ENCODE measurements around the gene CFAP77. TPM values are rescaled to one million over a fixed set of nuclear protein-coding genes. Genes with fewer than 3 reads are reported as not detected.

CFAP77 gene
- total RNA-seq, 2 experiments from 2014 or later: not detected

DNA sequence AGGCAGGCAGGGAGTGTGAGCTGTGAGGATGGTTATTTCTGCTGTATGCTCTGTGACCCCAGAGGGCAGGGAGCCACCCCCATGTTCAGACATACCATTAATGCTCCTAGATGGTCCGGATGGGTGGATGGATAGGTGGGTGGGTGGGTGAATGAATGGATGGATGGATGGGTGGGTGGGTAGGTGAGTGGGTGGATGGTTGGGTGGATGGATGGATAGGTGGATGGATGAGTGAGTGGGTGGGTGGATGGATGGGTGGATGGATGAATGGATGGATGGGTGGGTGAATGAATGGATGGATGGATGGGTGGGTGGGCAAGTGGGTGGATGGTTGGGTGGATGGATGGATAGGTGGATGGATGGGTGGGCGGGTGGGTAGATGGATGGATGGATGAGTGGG is 109.0 kb downstream of the CFAP77 start:
- Mint-ChIP-seq H3K27ac (no peak overlapping the region), H3K4me1 (ENCODE audit: low read depth) (no peaks in the 10 kb centered on the region), H3K36me3 (ENCODE audit: low read depth) (no peaks in the 10 kb centered on the region), H3K4me3 (no peak overlapping the region), H3K27me3 (peaks cover 18% of the 10 kb centered on the region), H3K9me3 (no peaks in the 10 kb centered on the region)
- POLR2A ChIA-PET: no interaction called here
- TF ChIP-seq, protein P1, sequence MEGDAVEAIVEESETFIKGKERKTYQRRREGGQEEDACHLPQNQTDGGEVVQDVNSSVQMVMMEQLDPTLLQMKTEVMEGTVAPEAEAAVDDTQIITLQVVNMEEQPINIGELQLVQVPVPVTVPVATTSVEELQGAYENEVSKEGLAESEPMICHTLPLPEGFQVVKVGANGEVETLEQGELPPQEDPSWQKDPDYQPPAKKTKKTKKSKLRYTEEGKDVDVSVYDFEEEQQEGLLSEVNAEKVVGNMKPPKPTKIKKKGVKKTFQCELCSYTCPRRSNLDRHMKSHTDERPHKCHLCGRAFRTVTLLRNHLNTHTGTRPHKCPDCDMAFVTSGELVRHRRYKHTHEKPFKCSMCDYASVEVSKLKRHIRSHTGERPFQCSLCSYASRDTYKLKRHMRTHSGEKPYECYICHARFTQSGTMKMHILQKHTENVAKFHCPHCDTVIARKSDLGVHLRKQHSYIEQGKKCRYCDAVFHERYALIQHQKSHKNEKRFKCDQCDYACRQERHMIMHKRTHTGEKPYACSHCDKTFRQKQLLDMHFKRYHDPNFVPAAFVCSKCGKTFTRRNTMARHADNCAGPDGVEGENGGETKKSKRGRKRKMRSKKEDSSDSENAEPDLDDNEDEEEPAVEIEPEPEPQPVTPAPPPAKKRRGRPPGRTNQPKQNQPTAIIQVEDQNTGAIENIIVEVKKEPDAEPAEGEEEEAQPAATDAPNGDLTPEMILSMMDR (IDR thresholded peaks at IDR 0.05): no peak
- DNase-seq: no peak
- CTCF ChIA-PET: no interaction called here
- intact Hi-C loops (cut with micrococcal nuclease): no loop called here
- no peak for ATAC-seq

- Mint-ChIP-seq H3K36me3 (ENCODE audit: low read depth) (no peaks in the 10 kb centered on the region), H3K9me3 (no peaks in the 10 kb centered on the region), H3K4me3 (no peak overlapping the region), H3K4me1 (ENCODE audit: low read depth) (no peaks in the 10 kb centered on the region), H3K27me3 (peaks cover 19% of the 10 kb centered on the region), H3K27ac (no peak overlapping the region)
- intact Hi-C loops (cut with micrococcal nuclease): no loop called here
- DNase-seq (no peak), ATAC-seq (no peak)
- ChIA-PET POLR2A (no interaction called here), CTCF (no interaction called here)
- TF ChIP-seq, protein P1 (IDR thresholded peaks at IDR 0.05): no peak
Measured at GRCh38 chr9:132520612-132521011, 110.6 kb downstream of the CFAP77 start.

DNA sequence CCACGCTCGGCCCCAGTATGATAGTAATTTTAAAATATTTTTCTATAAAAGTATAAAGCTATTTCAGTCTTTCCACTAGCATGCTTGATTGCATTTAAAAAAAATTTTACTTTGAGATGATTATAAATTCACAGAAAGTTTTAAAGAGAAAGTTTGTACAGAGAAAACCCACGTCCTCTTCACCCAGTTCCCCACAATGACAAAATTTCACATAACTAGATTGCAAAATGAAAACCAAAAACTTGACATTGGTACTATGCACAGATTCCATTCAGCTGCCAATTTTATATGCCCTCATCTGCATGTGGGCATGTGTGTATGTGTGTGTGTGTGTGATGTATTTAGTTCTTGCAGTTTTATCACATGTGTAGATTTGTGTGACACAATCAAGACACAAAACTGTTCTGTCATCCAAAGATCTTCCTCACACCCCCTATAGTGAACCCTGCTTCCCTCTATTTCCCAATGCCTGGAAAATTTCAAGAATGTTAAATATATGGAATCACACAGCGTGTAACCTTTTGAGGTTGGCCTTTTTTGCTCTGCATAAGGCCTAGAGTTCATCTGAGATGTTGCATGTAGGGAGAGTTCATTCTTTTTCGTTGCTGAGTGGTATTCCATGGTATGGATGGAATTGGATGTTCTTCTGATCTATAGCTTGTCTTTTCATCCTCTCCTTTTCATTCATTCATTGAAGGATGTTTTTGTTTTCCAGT is 115.5 kb downstream of the CFAP77 start:
- CTCF ChIA-PET: no interaction called here
- TF ChIP-seq, protein P1 (IDR thresholded peaks at IDR 0.05): no peak
- Mint-ChIP-seq H3K36me3 (ENCODE audit: low read depth) (no peaks in the 10 kb centered on the region), H3K4me3 (no peak overlapping the region), H3K27me3 (peaks cover 7% of the 10 kb centered on the region), H3K9me3 (no peaks in the 10 kb centered on the region), H3K4me1 (ENCODE audit: low read depth) (no peaks in the 10 kb centered on the region), H3K27ac (no peak overlapping the region)
- ATAC-seq (no peak), DNase-seq (no peak)
- intact Hi-C loops (cut with micrococcal nuclease): no loop called here
- POLR2A ChIA-PET: no interaction called here

DNA sequence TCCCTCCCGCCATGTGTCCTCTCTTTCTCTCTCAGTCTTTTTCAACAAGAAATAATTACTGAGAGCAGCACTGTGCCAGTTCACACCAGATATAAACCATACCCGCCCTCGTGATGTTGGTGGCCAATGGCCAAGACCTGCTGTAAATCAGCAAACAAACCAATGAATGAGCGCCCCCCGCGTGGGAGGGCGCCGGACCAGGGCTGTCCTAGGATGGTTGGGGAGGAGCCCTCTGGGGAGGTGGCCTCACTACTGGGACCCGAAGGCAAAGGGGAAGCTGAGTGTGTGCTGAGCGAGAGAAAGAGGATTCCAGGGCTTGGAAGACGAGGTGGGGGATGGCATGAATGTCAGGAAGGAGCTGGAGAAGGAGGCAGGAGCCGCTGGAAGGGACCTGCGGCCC is 121.2 kb downstream of the CFAP77 start:
- peaks cover 2% of the 10 kb centered on the region for H3K9me3 Mint-ChIP-seq
- POLR2A ChIA-PET: no interaction called here
- H3K27me3 Mint-ChIP-seq: peaks cover 14% of the 10 kb centered on the region
- TF ChIP-seq, protein P1 (IDR thresholded peaks at IDR 0.05): no peak
- no peaks in the 10 kb centered on the region for H3K36me3 Mint-ChIP-seq (ENCODE audit: low read depth)
- ATAC-seq: no peak
- intact Hi-C loops (cut with micrococcal nuclease): no loop called here
- no peaks in the 10 kb centered on the region for H3K4me1 Mint-ChIP-seq (ENCODE audit: low read depth)
- no peak overlapping the region for H3K4me3 Mint-ChIP-seq
- CTCF ChIA-PET: no interaction called here
- no peak overlapping the region for H3K27ac Mint-ChIP-seq
- no peak for DNase-seq

- H3K36me3 Mint-ChIP-seq (ENCODE audit: low read depth): no peaks in the 10 kb centered on the region
- intact Hi-C loops (cut with micrococcal nuclease): no loop called here
- ChIA-PET CTCF (interaction anchor here (1.4 kb wide), 1 partner anchor 15 kb away, joined by 3 read pairs; no protein-coding TSS in a partner anchor), POLR2A (no interaction called here)
- H3K27ac Mint-ChIP-seq: no peak overlapping the region
- ATAC-seq: no peak
- TF ChIP-seq, protein P1 (IDR thresholded peaks at IDR 0.05): no peak
- H3K4me1 Mint-ChIP-seq (ENCODE audit: low read depth): no peaks in the 10 kb centered on the region
- no peak overlapping the region for H3K4me3 Mint-ChIP-seq
- peaks cover 14% of the 10 kb centered on the region for H3K27me3 Mint-ChIP-seq
- H3K9me3 Mint-ChIP-seq: peaks cover 2% of the 10 kb centered on the region
- no peak for DNase-seq
Measured at GRCh38 chr9:132531710-132532570, 121.9 kb downstream of the CFAP77 start.

Data from activated CD8-positive, alpha-beta T cell treated with anti-CD3 and anti-CD28 coated beads for 36 hours (primary cell).